ENCODE measurements around the gene SERGEF. TPM values are rescaled to one million over a fixed set of nuclear protein-coding genes. Genes with fewer than 3 reads are reported as not detected.

The SERGEF gene
- total RNA-seq, 1 donor from 2014 or later, result 24.0 TPM

GRCh38 chr11:17810746-17811145 is 202.1 kb downstream of the SERGEF start:
- H3K4me1 Mint-ChIP-seq (ENCODE audit: unreplicated experiment), result no peaks in the 10 kb centered on the region
- no peak for DNase-seq (ENCODE audit: extremely low spot score, unreplicated experiment)
- no peak overlapping the region for H3K27ac Mint-ChIP-seq (ENCODE audit: unreplicated experiment)

GRCh38 chr11:17810041-17810440 is 202.8 kb downstream of the SERGEF start:
- DNase-seq (ENCODE audit: extremely low spot score, unreplicated experiment), result no peak
- Mint-ChIP-seq H3K4me1 (ENCODE audit: unreplicated experiment) (no peaks in the 10 kb centered on the region), H3K27me3 (ENCODE audit: unreplicated experiment) (no peaks in the 10 kb centered on the region), H3K27ac (ENCODE audit: unreplicated experiment) (no peak overlapping the region), H3K9me3 (ENCODE audit: unreplicated experiment) (no peaks in the 10 kb centered on the region), H3K36me3 (ENCODE audit: unreplicated experiment) (no peaks in the 10 kb centered on the region), H3K4me3 (ENCODE audit: unreplicated experiment) (no peak overlapping the region)
- no peak for TF ChIP-seq CTCF (IDR thresholded peaks at IDR 0.05)

More at GRCh38 chr11:17810746-17811145, 202.1 kb downstream of the SERGEF start:
- TF ChIP-seq CTCF (IDR thresholded peaks at IDR 0.05), result no peak
- Mint-ChIP-seq H3K9me3 (ENCODE audit: unreplicated experiment) (no peaks in the 10 kb centered on the region), H3K36me3 (ENCODE audit: unreplicated experiment) (no peaks in the 10 kb centered on the region), H3K4me3 (ENCODE audit: unreplicated experiment) (no peak overlapping the region), H3K27me3 (ENCODE audit: unreplicated experiment) (no peaks in the 10 kb centered on the region)

- no peak overlapping the region for H3K27ac Mint-ChIP-seq (ENCODE audit: unreplicated experiment)
- H3K4me1 Mint-ChIP-seq (ENCODE audit: unreplicated experiment), result no peaks in the 10 kb centered on the region
- H3K36me3 Mint-ChIP-seq (ENCODE audit: unreplicated experiment), result no peaks in the 10 kb centered on the region
- no peak for TF ChIP-seq CTCF (IDR thresholded peaks at IDR 0.05)
- no peaks in the 10 kb centered on the region for H3K27me3 Mint-ChIP-seq (ENCODE audit: unreplicated experiment)
- no peak for DNase-seq (ENCODE audit: extremely low spot score, unreplicated experiment)
- no peaks in the 10 kb centered on the region for H3K9me3 Mint-ChIP-seq (ENCODE audit: unreplicated experiment)
- H3K4me3 Mint-ChIP-seq (ENCODE audit: unreplicated experiment), result no peak overlapping the region
Measured at GRCh38 chr11:17807034-17807433, 205.8 kb downstream of the SERGEF start.

GRCh38 chr11:17805873-17806272 is 207.0 kb downstream of the SERGEF start:
- no peak overlapping the region for H3K4me3 Mint-ChIP-seq (ENCODE audit: unreplicated experiment)
- H3K4me1 Mint-ChIP-seq (ENCODE audit: unreplicated experiment), result no peaks in the 10 kb centered on the region
- no peaks in the 10 kb centered on the region for H3K27me3 Mint-ChIP-seq (ENCODE audit: unreplicated experiment)
- H3K27ac Mint-ChIP-seq (ENCODE audit: unreplicated experiment), result no peak overlapping the region
- TF ChIP-seq CTCF (IDR thresholded peaks at IDR 0.05), result no peak
- no peaks in the 10 kb centered on the region for H3K9me3 Mint-ChIP-seq (ENCODE audit: unreplicated experiment)
- H3K36me3 Mint-ChIP-seq (ENCODE audit: unreplicated experiment), result no peaks in the 10 kb centered on the region
- no peak for DNase-seq (ENCODE audit: extremely low spot score, unreplicated experiment)

- no peak for TF ChIP-seq CTCF (IDR thresholded peaks at IDR 0.05)
- Mint-ChIP-seq H3K4me3 (ENCODE audit: unreplicated experiment) (no peak overlapping the region), H3K27me3 (ENCODE audit: unreplicated experiment) (no peaks in the 10 kb centered on the region), H3K36me3 (ENCODE audit: unreplicated experiment) (no peaks in the 10 kb centered on the region), H3K4me1 (ENCODE audit: unreplicated experiment) (no peaks in the 10 kb centered on the region), H3K9me3 (ENCODE audit: unreplicated experiment) (no peaks in the 10 kb centered on the region), H3K27ac (ENCODE audit: unreplicated experiment) (no peak overlapping the region)
- DNase-seq (ENCODE audit: extremely low spot score, unreplicated experiment), result no peak
Measured at GRCh38 chr11:17805043-17805442, 207.8 kb downstream of the SERGEF start.

Data from osteocyte (in vitro differentiated cells).